WTC11 (cell line): Measurements from ENCODE around the gene SARM1. TPM values are rescaled to one million over a fixed set of nuclear protein-coding genes. Genes with fewer than 3 reads are reported as not detected.

Experiments
- ATAC-seq: fragments of 200-7000 bp; cut with Tn5 transposase; 2 replicates; pipeline ENCODE4 v1.10.0; 2021; ENCODE audit warnings: mild to moderate bottlenecking, moderate library complexity
- CTCF ChIA-PET: fragments of 300-600 bp; sonication (Branson Sonifier 250); formaldehyde crosslinking; loops from one replicate; lab custom pipeline; 2021; ENCODE audit warnings: antibody characterized with exemption; lab: Charles Lee
- POLR2A ChIA-PET: fragments of 350-600 bp; sonication (Branson Sonifier 250); formaldehyde crosslinking; loops from one replicate; lab custom pipeline; 2021; ENCODE audit warnings: antibody characterized with exemption; lab: Charles Lee
- DNase-seq: peaks from one replicate; pipeline ENCODE4 v3.0.0; 2021; ENCODE audit warnings: low spot score
- H3K27ac Mint-ChIP-seq: 2 replicates; pipeline ENCODE4 v1.8.0; 2021; ENCODE audit warnings: mixed read lengths
- H3K27me3 Mint-ChIP-seq: 2 replicates; pipeline ENCODE4 v1.8.0; 2021; ENCODE audit warnings: low read depth, mild to moderate bottlenecking, moderate library complexity, mixed read lengths
- H3K36me3 Mint-ChIP-seq: 2 replicates; pipeline ENCODE4 v1.8.0; 2021; ENCODE audit warnings: mixed read lengths
- H3K4me1 Mint-ChIP-seq: 2 replicates; pipeline ENCODE4 v1.8.0; 2022; ENCODE audit warnings: mixed read lengths
- H3K4me3 Mint-ChIP-seq: 2 replicates; pipeline ENCODE4 v1.8.0; 2021; ENCODE audit warnings: mild to moderate bottlenecking, moderate library complexity, mixed read lengths
- H3K9me3 Mint-ChIP-seq: 2 replicates; pipeline ENCODE4 v1.8.0; 2021; ENCODE audit warnings: mixed read lengths
- CREB1 ChIP-seq: sonication (generic); formaldehyde crosslinking; IDR thresholded peaks from 2 replicates; pipeline ENCODE4 v1.8.0; 2023; ENCODE audit warnings: mild to moderate bottlenecking, missing genetic modification reagents
- E2F4 ChIP-seq: sonication (generic); formaldehyde crosslinking; IDR thresholded peaks from 2 replicates; pipeline ENCODE4 v1.8.1; 2022; ENCODE audit warnings: low read depth, mild to moderate bottlenecking, moderate library complexity, missing genetic modification reagents, borderline replicate concordance
- ELF4 ChIP-seq: sonication (generic); formaldehyde crosslinking; IDR thresholded peaks from 2 replicates; pipeline ENCODE4 v1.8.1; 2022; ENCODE audit warnings: low read depth, mild to moderate bottlenecking, moderate library complexity, missing genetic modification reagents
- FOXP4 ChIP-seq: sonication (generic); formaldehyde crosslinking; IDR thresholded peaks from 2 replicates; pipeline ENCODE4 v1.8.0; 2022; ENCODE audit warnings: mild to moderate bottlenecking, missing genetic modification reagents
- GRHL2 ChIP-seq: fragments of 250-450 bp; sonication (Bioruptor Pico); IDR thresholded peaks from 2 replicates; pipeline ENCODE4 v1.8.0; 2022; ENCODE audit warnings: mild to moderate bottlenecking, moderate library complexity; ENCODE audit not compliant: insufficient replicate concordance, severe bottlenecking
- HMGXB4 ChIP-seq: sonication (generic); formaldehyde crosslinking; IDR thresholded peaks from 2 replicates; pipeline ENCODE4 v1.8.1; 2023; ENCODE audit warnings: mild to moderate bottlenecking, moderate library complexity, missing genetic modification reagents
- IRF2 ChIP-seq: sonication (generic); formaldehyde crosslinking; IDR thresholded peaks from 2 replicates; pipeline ENCODE4 v1.8.0; 2022; ENCODE audit warnings: low read depth, missing genetic modification reagents, borderline replicate concordance
- OVOL2 ChIP-seq: fragments of 250-450 bp; sonication (Bioruptor Pico); IDR thresholded peaks from 2 replicates; pipeline ENCODE4 v1.9.0; 2021; ENCODE audit warnings: mild to moderate bottlenecking, borderline replicate concordance
- PREB ChIP-seq: sonication (generic); formaldehyde crosslinking; IDR thresholded peaks from 2 replicates; pipeline ENCODE4 v1.8.1; 2022; ENCODE audit warnings: mild to moderate bottlenecking, missing genetic modification reagents, moderate library complexity, borderline replicate concordance
- RORB ChIP-seq: fragments of 250-450 bp; sonication (Bioruptor Pico); IDR thresholded peaks from 2 replicates; pipeline ENCODE4 v1.9.0; 2021; ENCODE audit warnings: mild to moderate bottlenecking
- SOX15 ChIP-seq: fragments of 250-450 bp; sonication (Bioruptor Pico); IDR thresholded peaks from 2 replicates; pipeline ENCODE4 v1.9.0; 2021; ENCODE audit warnings: mild to moderate bottlenecking
- SP1 ChIP-seq: sonication (generic); formaldehyde crosslinking; conservative IDR thresholded peaks from 2 replicates; pipeline ENCODE4 v1.8.1; 2022; ENCODE audit warnings: missing genetic modification reagents
- TEAD1 ChIP-seq: sonication (generic); formaldehyde crosslinking; IDR thresholded peaks from 2 replicates; pipeline ENCODE4 v1.8.0; 2022; ENCODE audit warnings: mild to moderate bottlenecking, missing genetic modification reagents
- TEAD4 ChIP-seq: sonication (generic); formaldehyde crosslinking; IDR thresholded peaks from 2 replicates; pipeline ENCODE4 v1.8.0; 2022; ENCODE audit warnings: mild to moderate bottlenecking, missing genetic modification reagents
- TP53 ChIP-seq: sonication (generic); formaldehyde crosslinking; IDR thresholded peaks from 2 replicates; pipeline ENCODE4 v1.8.1; 2023; ENCODE audit warnings: mild to moderate bottlenecking, missing genetic modification reagents
- ZNF232 ChIP-seq: sonication (generic); formaldehyde crosslinking; IDR thresholded peaks from 2 replicates; pipeline ENCODE4 v1.8.0; 2022; ENCODE audit warnings: mild to moderate bottlenecking, missing genetic modification reagents
- ZNF263 ChIP-seq: sonication (generic); formaldehyde crosslinking; IDR thresholded peaks from 2 replicates; pipeline ENCODE4 v1.8.1; 2022; ENCODE audit warnings: low read depth, mild to moderate bottlenecking, moderate library complexity, missing genetic modification reagents
- ZNF671 ChIP-seq: fragments of 250-450 bp; sonication (Bioruptor Pico); IDR thresholded peaks from 2 replicates; pipeline ENCODE4 v1.8.0; 2021; ENCODE audit warnings: mild to moderate bottlenecking
- total RNA-seq: library from RNA; stranded (reverse); gene quantifications from 3 replicates; pipeline ENCODE4 v1.2.3, GENCODE V29; 2021

Gene SARM1
- total RNA-seq, 1 experiment from 2014 or later, result 3.8 TPM

DNA sequence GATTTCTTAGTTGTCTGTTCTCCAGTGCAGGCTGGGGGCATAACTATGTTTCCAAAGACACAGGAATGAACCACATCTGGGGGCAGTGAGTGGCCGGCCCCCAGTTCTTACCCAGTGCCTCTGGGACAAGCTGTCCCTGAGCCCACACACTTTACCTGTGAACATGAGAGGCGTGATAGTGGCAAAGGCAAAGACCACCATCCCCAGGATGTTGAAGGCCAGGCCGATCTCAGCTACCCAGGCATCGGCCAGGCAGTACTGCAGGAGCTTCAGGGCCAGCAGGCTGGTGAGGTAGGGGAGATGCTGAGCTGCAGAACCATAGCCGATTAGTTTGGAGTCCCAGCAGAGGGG lies 32.9 kb downstream of the SARM1 start (continued):
- TF ChIP-seq SP1 (no peak), TP53 (no peak), PREB (CRISPR knock-in tag) (no peak), ZNF263 (no peak), GRHL2 (CRISPR knock-in tag) (no peak), CREB1 (no peak), TEAD4 (CRISPR knock-in tag) (no peak), SOX15 (CRISPR knock-in tag) (no peak), RORB (no peak), ZNF671 (CRISPR knock-in tag) (no peak), E2F4 (CRISPR knock-in tag) (no peak)

DNA sequence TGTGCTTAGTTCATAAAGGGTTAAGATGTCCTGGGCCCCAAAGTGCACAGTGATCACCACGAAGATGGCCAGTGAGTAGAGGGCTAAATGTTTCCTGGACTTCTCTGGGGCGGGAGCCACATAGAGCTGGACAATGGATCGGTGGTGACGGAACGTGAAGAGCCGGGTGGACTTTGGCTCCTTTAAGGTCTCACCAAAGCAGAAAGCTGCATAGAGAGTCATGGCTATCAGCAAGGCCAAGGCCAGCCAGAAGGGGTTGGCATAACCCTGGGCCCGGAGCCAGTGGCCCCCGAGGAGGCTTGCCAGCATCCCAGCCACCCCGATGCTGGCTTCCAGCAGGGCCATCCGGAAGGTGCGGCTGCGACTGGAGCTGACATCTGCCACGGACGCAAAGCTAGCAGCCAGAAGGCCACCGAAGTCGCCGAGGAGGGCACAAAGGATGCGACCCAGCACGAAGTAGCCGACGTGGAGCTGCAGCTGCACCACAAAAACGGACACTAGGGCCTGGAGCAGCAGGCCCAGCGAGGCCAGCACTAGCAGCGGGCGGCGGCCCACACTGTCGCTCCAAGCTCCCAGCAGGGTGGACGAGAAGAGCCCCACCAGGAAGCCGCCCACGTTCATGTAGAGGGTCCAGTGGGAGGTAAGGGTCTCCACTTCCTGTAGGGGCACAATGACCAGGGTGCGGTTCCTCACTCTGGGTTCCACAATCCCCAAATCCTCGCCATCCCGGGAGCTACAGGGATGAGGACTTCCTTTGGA lies 33.5 kb downstream of the SARM1 start:
- no peak for TF ChIP-seq TEAD1
- no peak for TF ChIP-seq OVOL2
- TF ChIP-seq FOXP4, result no peak
- TF ChIP-seq IRF2 (CRISPR knock-in tag), result no peak
- TF ChIP-seq HMGXB4 (CRISPR knock-in tag), result no peak
- no peak for TF ChIP-seq ELF4 (CRISPR knock-in tag)
- no peak for TF ChIP-seq ZNF232 (CRISPR knock-in tag)
- ChIA-PET CTCF (interaction anchor here (0.8 to 3.7 kb wide), 12 partner anchors 8 to 153 kb away, joined by 3 to 32 read pairs (median 6); partner anchors contain the start of genes IFT20, SARM1, TNFAIP1 and VTN), POLR2A (no interaction called here)
- Mint-ChIP-seq H3K4me3 (peak overlapping the region; percentile 67), H3K36me3 (no peaks in the 10 kb centered on the region), H3K27me3 (peaks cover 35% of the 10 kb centered on the region), H3K4me1 (peaks cover 78% of the 10 kb centered on the region), H3K27ac (no peak overlapping the region), H3K9me3 (no peaks in the 10 kb centered on the region)
- ATAC-seq (no peak), DNase-seq (no peak)
